ENCODE measurements around the gene PRKAB1.

GRCh38 chr12:119678459-119678858, 10.5 kb downstream of the PRKAB1 start:
- TF ChIP-seq CTCF (conservative IDR thresholded peaks at IDR 0.05; ENCODE audit: low read depth, low read length) (no peak), EZH2 (IDR thresholded peaks at IDR 0.05; ENCODE audit: low read length, unreplicated experiment) (no peak), EZH2phosphoT487 (IDR thresholded peaks at IDR 0.05; ENCODE audit: borderline replicate concordance, low read length) (no peak)

Data from PC-3 (cell line).